CD4-positive, alpha-beta memory T cell (primary cell): ENCODE measurements around the gene GTF2F1. TPM values are rescaled to one million over a fixed set of nuclear protein-coding genes. Genes with fewer than 3 reads are reported as not detected.

Experiments used
- CTCF ChIA-PET: fragments of 350-600 bp; sonication (Branson Sonifier 250); formaldehyde crosslinking; loops from one replicate; lab custom pipeline; 2021; ENCODE audit warnings: inconsistent platforms; ENCODE audit not compliant: partially characterized antibody; lab: Charles Lee
- POLR2A ChIA-PET: fragments of 350-600 bp; sonication (Branson Sonifier 250); formaldehyde crosslinking; loops from one replicate; lab custom pipeline; 2021; ENCODE audit not compliant: partially characterized antibody; lab: Charles Lee
- DNase-seq, 5 donors: peaks; one replicate each; pipeline versions ENCODE4 v3.0.0 to v3.0.0-alpha.2; 2020 to 2022; ENCODE audit warnings: mixed read lengths in 1 of 5
- H3K27ac ChIP-seq: one replicate; pipeline ENCODE4 v1.7.0; 2013; ENCODE audit warnings: low read depth, low read length
- H3K27me3 ChIP-seq: 2 replicates; pipeline ENCODE4 v1.7.0; 2013; ENCODE audit warnings: mild to moderate bottlenecking, low read length, moderate library complexity; ENCODE audit not compliant: insufficient read depth
- H3K36me3 ChIP-seq: 2 replicates; pipeline ENCODE4 v1.7.0; 2013; ENCODE audit warnings: mild to moderate bottlenecking, low read length, moderate library complexity; ENCODE audit not compliant: insufficient read depth
- H3K4me1 ChIP-seq: 2 replicates; pipeline ENCODE4 v1.7.0; 2013; ENCODE audit warnings: mild to moderate bottlenecking, low read length, moderate library complexity; ENCODE audit not compliant: insufficient read depth
- H3K4me3 ChIP-seq, 2 donors: one replicate each; pipeline ENCODE4 v1.7.0; 2013; ENCODE audit warnings: low read length in 2 of 2, mild to moderate bottlenecking in 1 of 2
- H3K9me3 ChIP-seq, 2 donors: one replicate each; pipeline ENCODE4 v1.7.0; 2013; ENCODE audit warnings: low read length in 2 of 2, control low read depth in 1 of 2; ENCODE audit not compliant: control insufficient read depth in 1 of 2
- H3K27ac Mint-ChIP-seq, 7 donors: one replicate each; pipeline ENCODE4 v1.8.0; 2020 to 2021; ENCODE audit warnings: mixed read lengths in 7 of 7, mild to moderate bottlenecking in 6 of 7, inconsistent platforms in 3 of 7, moderate library complexity in 3 of 7
- H3K27me3 Mint-ChIP-seq, 2 donors: one replicate each; pipeline ENCODE4 v1.8.0; 2020 to 2021; ENCODE audit warnings: mixed read lengths in 2 of 2
- H3K36me3 Mint-ChIP-seq, 2 donors: one replicate each; pipeline ENCODE4 v1.8.0; 2020 to 2021; ENCODE audit warnings: mixed read lengths in 2 of 2, inconsistent platforms in 1 of 2, mild to moderate bottlenecking in 1 of 2
- H3K4me1 Mint-ChIP-seq, 4 donors: one replicate each; pipeline ENCODE4 v1.8.0; 2020 to 2021; ENCODE audit warnings: mixed read lengths in 4 of 4, mild to moderate bottlenecking in 1 of 4
- H3K4me3 Mint-ChIP-seq, 8 donors: one replicate each; pipeline ENCODE4 v1.8.0; 2020 to 2021; ENCODE audit warnings: mixed read lengths in 8 of 8, mild to moderate bottlenecking in 7 of 8, moderate library complexity in 6 of 8, inconsistent platforms in 3 of 8
- H3K9me3 Mint-ChIP-seq, 8 donors: one replicate each; pipeline ENCODE4 v1.8.0; 2020 to 2021; ENCODE audit warnings: mixed read lengths in 8 of 8, mild to moderate bottlenecking in 5 of 8, inconsistent platforms in 3 of 8, moderate library complexity in 1 of 8
- intact Hi-C: fragments of 100-400 bp; cut with micrococcal nuclease; formaldehyde crosslinking; loops from one replicate; pipeline ENCODE4 v1.15.1; 2023
- polyA plus RNA-seq, 2 donors: library from polyadenylated mRNA; unstranded; fragments of 300-500 nt; fragmentation: Illumina TruSeq; gene quantifications; one replicate each; pipeline ENCODE4 v1.2.3, GENCODE V29; 2021
- total RNA-seq, 2 experiments: library from RNA; stranded (reverse); gene quantifications; one replicate each; pipeline ENCODE4 v1.2.3, GENCODE V29; 2021

The GTF2F1 gene
- total and polyA plus RNA-seq, 4 experiments from 2014 or later: 6.6 to 57.7 (median 41.9) TPM

- Histone ChIP-seq H3K4me3 (peak overlapping the region in 1 of 2 donors; percentile 33), H3K4me1 (peaks cover 42% of the 10 kb centered on the region), H3K9me3 (no peaks in the 10 kb centered on the region), H3K36me3 (peaks cover 24% of the 10 kb centered on the region), H3K27me3 (no peaks in the 10 kb centered on the region), H3K27ac (peak overlapping the region; percentile 62)
- CTCF ChIA-PET: interaction anchor here (1.0 to 1.1 kb wide), 4 partner anchors 80 to 437 kb away, joined by 3 to 4 read pairs (median 3); no protein-coding TSS in a partner anchor
- H3K4me3 Mint-ChIP-seq: peak overlapping the region; percentile 70 to 88 (median 86)
- peak overlapping the region; percentile 81 to 99 (median 94) for H3K27ac Mint-ChIP-seq
- H3K9me3 Mint-ChIP-seq: peaks cover 0 to 2% (median 0%) of the 10 kb centered on the region in 8 donors
- intact Hi-C loops: loop anchor here (1.0 to 10.0 kb wide), 5 partner anchors 32 to 80 kb away; partner anchors contain the start of genes CLPP, GTF2F1 and TUBB4A
- H3K27me3 Mint-ChIP-seq: no peaks in the 10 kb centered on the region
- POLR2A ChIA-PET: interaction anchor here (0.5 to 3.8 kb wide), 20 partner anchors 11 to 1519 kb away, joined by 3 to 30 read pairs (median 4); partner anchors contain the start of genes ALKBH7, CLPP, DENND1C and GPR108
- peaks cover 16 to 37% (median 29%) of the 10 kb centered on the region in 4 donors for H3K4me1 Mint-ChIP-seq
- DNase-seq: peak; percentile 98 to 100 (median 100)
- H3K36me3 Mint-ChIP-seq: peaks cover 8 to 31% of the 10 kb centered on the region in 2 donors
These were observed 32.2 kb upstream of the GTF2F1 start for GRCh38 chr19:6424939-6425731.

- peak within 1 kb of the TSS; percentile 87 to 92 (median 89) for H3K4me3 Mint-ChIP-seq
- Histone ChIP-seq H3K27ac (peak within 1 kb of the TSS; percentile 66), H3K36me3 (peaks cover 32% of the 10 kb centered on the region), H3K27me3 (no peaks in the 10 kb centered on the region), H3K4me1 (peaks cover 39% of the 10 kb centered on the region), H3K4me3 (peak within 1 kb of the TSS; percentile 69 to 71), H3K9me3 (no peaks in the 10 kb centered on the region)
- ChIA-PET CTCF (interaction anchor here (1.0 to 1.1 kb wide), 3 partner anchors 92 to 438 kb away, joined by 3 read pairs; no protein-coding TSS in a partner anchor), POLR2A (interaction anchor here (0.6 to 3.8 kb wide), 20 partner anchors 12 to 1633 kb away, joined by 3 to 30 read pairs (median 4); partner anchors contain the start of genes ALKBH7, CLPP, DENND1C and FEM1A)
- H3K4me1 Mint-ChIP-seq: peaks cover 16 to 37% (median 29%) of the 10 kb centered on the region in 4 donors
- peaks cover 0 to 2% (median 0%) of the 10 kb centered on the region in 8 donors for H3K9me3 Mint-ChIP-seq
- peaks cover 13 to 38% of the 10 kb centered on the region in 2 donors for H3K36me3 Mint-ChIP-seq
- DNase-seq: peak in 2 of 5 donors; percentile 13 to 47
- intact Hi-C loops: loop anchor here (10.0 kb wide), 1 partner anchor 80 kb away; the partner anchor contains the start of gene TUBB4A
- H3K27me3 Mint-ChIP-seq: no peaks in the 10 kb centered on the region
- peak within 1 kb of the TSS; percentile 90 to 99 (median 94) for H3K27ac Mint-ChIP-seq
These were observed 31.4 kb upstream of the GTF2F1 start, which contains the start of gene KHSRP for GRCh38 chr19:6424195-6424938. Gene KHSRP, minus strand, starts transcription at chr19:6424811. Its CDS starts 110 bp downstream, at chr19:6424701.

GRCh38 chr19:6423499-6424194 lies 30.7 kb upstream of the GTF2F1 start:
- Histone ChIP-seq H3K27me3 (no peaks in the 10 kb centered on the region), H3K9me3 (no peaks in the 10 kb centered on the region), H3K4me1 (peaks cover 38% of the 10 kb centered on the region), H3K36me3 (peaks cover 39% of the 10 kb centered on the region), H3K27ac (peak overlapping the region; percentile 66), H3K4me3 (peak overlapping the region; percentile 69 to 71)
- Mint-ChIP-seq H3K36me3 (peaks cover 13 to 46% of the 10 kb centered on the region in 2 donors), H3K27ac (peak overlapping the region; percentile 86 to 94 (median 92)), H3K4me3 (peak overlapping the region; percentile 87 to 92 (median 89)), H3K9me3 (peaks cover 0 to 2% (median 0%) of the 10 kb centered on the region in 8 donors), H3K4me1 (peaks cover 16 to 37% (median 29%) of the 10 kb centered on the region in 4 donors), H3K27me3 (no peaks in the 10 kb centered on the region)
- intact Hi-C loops: loop anchor here (10.0 kb wide), 1 partner anchor 81 kb away; the partner anchor contains the start of gene TUBB4A
- ChIA-PET POLR2A (interaction anchor here (1.0 to 3.8 kb wide), 4 partner anchors 11 to 1632 kb away, joined by 3 to 30 read pairs (median 16); partner anchors contain the start of genes CLPP, FEM1A and GTF2F1), CTCF (no interaction called here)
- peak in 1 of 5 donors; percentile 48 for DNase-seq

- H3K27ac Mint-ChIP-seq: peak overlapping the region in 3 of 7 donors; percentile 13 to 35 (median 17)
- no peak overlapping the region for H3K27ac ChIP-seq
- peaks cover 16 to 59% of the 10 kb centered on the region in 2 donors for H3K36me3 Mint-ChIP-seq
- intact Hi-C loops: loop anchor here (10.0 kb wide), 1 partner anchor 83 kb away; the partner anchor contains the start of gene TUBB4A
- no peaks in the 10 kb centered on the region for H3K9me3 ChIP-seq
- peaks cover 0 to 3% (median 0%) of the 10 kb centered on the region in 8 donors for H3K9me3 Mint-ChIP-seq
- DNase-seq: no peak
- H3K27me3 ChIP-seq: no peaks in the 10 kb centered on the region
- peaks cover 37% of the 10 kb centered on the region for H3K4me1 ChIP-seq
- ChIA-PET CTCF (interaction anchor here (1.1 kb wide), 1 partner anchor 9 kb away, joined by 3 read pairs; no protein-coding TSS in a partner anchor), POLR2A (interaction anchor here (1.0 to 1.7 kb wide), 2 partner anchors 11 to 27 kb away, joined by 3 to 4 read pairs; no protein-coding TSS in a partner anchor)
- peaks cover 16 to 37% (median 29%) of the 10 kb centered on the region in 4 donors for H3K4me1 Mint-ChIP-seq
- peak overlapping the region in 1 of 8 donors; percentile 39 for H3K4me3 Mint-ChIP-seq
- peaks cover 62% of the 10 kb centered on the region for H3K36me3 ChIP-seq
- H3K27me3 Mint-ChIP-seq: no peaks in the 10 kb centered on the region
- H3K4me3 ChIP-seq: no peak overlapping the region
These were observed 28.4 kb upstream of the GTF2F1 start for GRCh38 chr19:6421075-6422014.

- Mint-ChIP-seq H3K9me3 (peaks cover 0 to 1% (median 0%) of the 10 kb centered on the region in 8 donors), H3K4me3 (no peak overlapping the region), H3K36me3 (peaks cover 27 to 73% of the 10 kb centered on the region in 2 donors), H3K27me3 (no peaks in the 10 kb centered on the region), H3K4me1 (peaks cover 10 to 22% (median 17%) of the 10 kb centered on the region in 4 donors), H3K27ac (no peak overlapping the region)
- peaks cover 22% of the 10 kb centered on the region for H3K4me1 ChIP-seq
- DNase-seq: no peak
- H3K4me3 ChIP-seq: no peak overlapping the region
- no peaks in the 10 kb centered on the region for H3K27me3 ChIP-seq
- H3K36me3 ChIP-seq: peaks cover 80% of the 10 kb centered on the region
- no peaks in the 10 kb centered on the region for H3K9me3 ChIP-seq
- H3K27ac ChIP-seq: no peak overlapping the region
- POLR2A ChIA-PET: no interaction called here
- intact Hi-C loops: no loop called here
- CTCF ChIA-PET: no interaction called here
These were observed 25.6 kb upstream of the GTF2F1 start for GRCh38 chr19:6418562-6418932.
